B cell (primary cell): ENCODE measurements around the gene SULT2A1. TPM values are rescaled to one million over a fixed set of nuclear protein-coding genes. Genes with fewer than 3 reads are reported as not detected.

Source experiments
- ATAC-seq: fragments of 200-7000 bp; cut with Tn5 transposase; one replicate; pipeline ENCODE4 v1.10.0; 2021; ENCODE audit warnings: low read depth, mild to moderate bottlenecking, moderate number of reproducible peaks, moderate library complexity
- CTCF ChIA-PET: fragments of 350-600 bp; sonication (Branson Sonifier 250); formaldehyde crosslinking; loops from one replicate; lab custom pipeline; 2021; ENCODE audit warnings: antibody characterized with exemption, inconsistent platforms; lab: Charles Lee
- POLR2A ChIA-PET: fragments of 350-600 bp; sonication (Branson Sonifier 250); formaldehyde crosslinking; loops from one replicate; lab custom pipeline; 2021; ENCODE audit warnings: antibody characterized with exemption; lab: Charles Lee
- DNase-seq: peaks from one replicate; pipeline ENCODE4 v3.0.0; 2013
- H2AFZ ChIP-seq: 2 replicates; pipeline ENCODE4 v1.6.1; 2012; ENCODE audit warnings: mild to moderate bottlenecking, low read depth, low read length; ENCODE audit not compliant: insufficient read depth, poor library complexity, severe bottlenecking
- H3K27ac ChIP-seq, 2 donors: 1 replicate in 1 of 2; 2 replicates in 1 of 2; pipeline ENCODE4 v1.5.1; 2012 to 2013; ENCODE audit warnings: low read length in 2 of 2, mild to moderate bottlenecking in 2 of 2, moderate library complexity in 1 of 2
- H3K27me3 ChIP-seq, 4 experiments: fragments of 200-600 bp in 1 of 4; sonication (generic) in 1 of 4; replicated peaks in 1 of 4; 1 replicate in 2 of 4; 2 replicates in 2 of 4; pipeline versions ENCODE4 v1.6.1 to v1.7.0; 2013 to 2016; ENCODE audit warnings: low read length in 3 of 4, mild to moderate bottlenecking in 2 of 4, mixed read lengths in 1 of 4, moderate library complexity in 1 of 4; ENCODE audit not compliant: insufficient read depth in 4 of 4, control insufficient read depth in 3 of 4; ENCODE audit errors: control extremely low read depth in 1 of 4
- H3K36me3 ChIP-seq, 2 experiments: replicated peaks in 1 of 2; 1 replicate in 1 of 2; 2 replicates in 1 of 2; pipeline versions ENCODE4 v1.6.1 to v1.7.1; 2013; ENCODE audit warnings: low read length in 1 of 2; ENCODE audit not compliant: insufficient read depth in 2 of 2, control insufficient read depth in 1 of 2; ENCODE audit errors: control extremely low read depth in 1 of 2, extremely low read depth in 1 of 2
- H3K4me1 ChIP-seq, 2 donors: fragments of 200-600 bp in 1 of 2; sonication (generic) in 1 of 2; 1 replicate in 1 of 2; 2 replicates in 1 of 2; pipeline versions ENCODE4 v1.5.1 to v1.6.1; 2013 to 2017; ENCODE audit warnings: low read length in 2 of 2; ENCODE audit not compliant: control insufficient read depth in 2 of 2, insufficient read depth in 2 of 2
- H3K4me2 ChIP-seq: replicated peaks from 2 replicates; pipeline ENCODE3; 2012; ENCODE audit warnings: mild to moderate bottlenecking, low read depth, low read length; ENCODE audit not compliant: poor library complexity, severe bottlenecking
- H3K4me3 ChIP-seq, 5 experiments: fragments of 200-600 bp in 1 of 5; sonication (generic) in 1 of 5; 1 replicate in 3 of 5; 2 replicates in 2 of 5; pipeline versions ENCODE4 v1.5.1 to v1.7.0; 2011 to 2016; ENCODE audit warnings: low read length in 4 of 5, mild to moderate bottlenecking in 4 of 5, low read depth in 2 of 5, control low read depth in 1 of 5, moderate library complexity in 1 of 5; ENCODE audit not compliant: insufficient read depth in 1 of 5; ENCODE audit errors: control extremely low read depth in 1 of 5, extremely low read depth in 1 of 5
- H3K79me2 ChIP-seq: fragments of 200-600 bp; sonication (generic); one replicate; pipeline ENCODE4 v1.6.0; 2016; ENCODE audit warnings: low read length; ENCODE audit not compliant: control insufficient read depth, insufficient read depth
- H3K9ac ChIP-seq: fragments of 200-600 bp; sonication (generic); 2 replicates; pipeline ENCODE4 v1.6.1; 2017; ENCODE audit warnings: mild to moderate bottlenecking, low read length, moderate library complexity
- H3K9me3 ChIP-seq, 3 donors: one replicate each; pipeline versions ENCODE4 v1.6.1 to v1.7.1; 2013; ENCODE audit warnings: low read length in 2 of 3; ENCODE audit not compliant: control insufficient read depth in 2 of 3, insufficient read depth in 1 of 3; ENCODE audit errors: control extremely low read depth in 1 of 3
- H4K20me1 ChIP-seq: 2 replicates; pipeline ENCODE4 v1.6.0; 2012; ENCODE audit warnings: mild to moderate bottlenecking, low read length; ENCODE audit not compliant: insufficient read depth, control insufficient read depth, poor library complexity, severe bottlenecking
- H3K27ac Mint-ChIP-seq: one replicate; pipeline ENCODE4 v1.8.0; 2021; ENCODE audit warnings: mixed read lengths
- H3K27me3 Mint-ChIP-seq: one replicate; pipeline ENCODE4 v1.8.0; 2021; ENCODE audit warnings: mixed read lengths
- H3K4me1 Mint-ChIP-seq: one replicate; pipeline ENCODE4 v1.8.0; 2021; ENCODE audit warnings: mixed read lengths
- H3K4me3 Mint-ChIP-seq: one replicate; pipeline ENCODE4 v1.8.0; 2021; ENCODE audit warnings: mixed read lengths
- H3K9me3 Mint-ChIP-seq: one replicate; pipeline ENCODE4 v1.8.0; 2022; ENCODE audit warnings: mixed read lengths; ENCODE audit not compliant: insufficient read depth
- CTCF ChIP-seq: fragments of 200-600 bp; IDR thresholded peaks from one replicate; pipeline ENCODE4 v1.8.0; 2022; ENCODE audit warnings: antibody characterized with exemption, mild to moderate bottlenecking
- EZH2 ChIP-seq: IDR thresholded peaks from 2 replicates; pipeline ENCODE4 v1.6.1; 2012; ENCODE audit warnings: borderline replicate concordance, low read depth, mild to moderate bottlenecking, moderate library complexity, low read length; ENCODE audit not compliant: insufficient read depth, poor library complexity, severe bottlenecking
- WGBS: methylation state at CpG from one replicate; pipeline ENCODE4 v1.1.5; 2013; ENCODE audit warnings: missing lambda C conversion rate; ENCODE audit not compliant: insufficient coverage; 5-methylcytosine and 5-hydroxymethylcytosine counted together
- intact Hi-C: fragments of 100-400 bp; cut with micrococcal nuclease; formaldehyde crosslinking; loops from one replicate; pipeline ENCODE4 v1.10.0; 2022
- polyA plus RNA-seq: library from polyadenylated mRNA; depleted of rRNA; stranded (reverse); fragments of >200 nt; gene quantifications from 2 replicates; pipeline ENCODE4 v1.2.3, GENCODE V29; 2012
- total RNA-seq, 2 donors: library from RNA; stranded (reverse); fragments of 120-200 nt in 1 of 2; gene quantifications; 1 replicate in 1 of 2; 2 replicates in 1 of 2; pipeline versions ENCODE4 v1.2.3 to v1.2.4, GENCODE V29; 2013 to 2022

Gene SULT2A1
- total and polyA plus RNA-seq, 2 donors (not counting 1 experiment from before 2014, with no cell fraction given): not detected

- ChIA-PET POLR2A (no interaction called here), CTCF (no interaction called here)
- 97% methylated on average over 4 of the region's 5 CpGs for WGBS
- Histone ChIP-seq H3K4me3 (no peak overlapping the region), H4K20me1 (no peaks in the 10 kb centered on the region), H3K27me3 (no peaks in the 10 kb centered on the region), H3K4me1 (no peaks in the 10 kb centered on the region), H3K4me2 (no peak overlapping the region), H3K79me2 (no peaks in the 10 kb centered on the region), H3K9ac (no peak overlapping the region), H3K36me3 (no peaks in the 10 kb centered on the region), H3K27ac (no peak overlapping the region), H3K9me3 (peaks cover 0 to 16% (median 2%) of the 10 kb centered on the region in 3 donors), H2AFZ (no peak overlapping the region)
- DNase-seq: no peak
- Mint-ChIP-seq H3K27me3 (peaks cover 10% of the 10 kb centered on the region), H3K9me3 (peaks cover 8% of the 10 kb centered on the region), H3K4me3 (no peak overlapping the region), H3K4me1 (no peaks in the 10 kb centered on the region), H3K27ac (no peak overlapping the region)
- intact Hi-C loops: no loop called here
- ATAC-seq: no peak
- TF ChIP-seq CTCF (no peak), EZH2 (no peak)
These were observed 9.2 kb upstream of the SULT2A1 start for GRCh38 chr19:47895165-47895782.

- Mint-ChIP-seq H3K4me3 (no peak overlapping the region), H3K27ac (no peak overlapping the region), H3K4me1 (no peaks in the 10 kb centered on the region), H3K27me3 (peaks cover 14% of the 10 kb centered on the region), H3K9me3 (peaks cover 8% of the 10 kb centered on the region)
- ChIA-PET CTCF (no interaction called here), POLR2A (no interaction called here)
- Histone ChIP-seq H2AFZ (no peak overlapping the region), H3K27me3 (no peaks in the 10 kb centered on the region), H4K20me1 (no peaks in the 10 kb centered on the region), H3K27ac (no peak overlapping the region), H3K4me2 (no peak overlapping the region), H3K79me2 (no peaks in the 10 kb centered on the region), H3K4me3 (no peak overlapping the region), H3K9me3 (peaks cover 0 to 16% (median 2%) of the 10 kb centered on the region in 3 donors), H3K36me3 (no peaks in the 10 kb centered on the region), H3K9ac (no peak overlapping the region), H3K4me1 (no peaks in the 10 kb centered on the region)
- TF ChIP-seq EZH2 (no peak), CTCF (no peak)
- intact Hi-C loops: no loop called here
- 68% methylated on average over 2 of the region's 7 CpGs for WGBS
- no peak for DNase-seq
- ATAC-seq: no peak
These were observed 6.0 kb upstream of the SULT2A1 start for GRCh38 chr19:47891923-47892666.
